MG63 (cell line): ENCODE results near the gene EPSTI1. TPM values are rescaled to one million over a fixed set of nuclear protein-coding genes. Genes with fewer than 3 reads are reported as not detected.
A peak's percentile ranks its signal among the peaks of the same experiment; 100 is the strongest.

Experiments used
- DNase-seq: peaks from one replicate; pipeline ENCODE4 v3.0.0-alpha.2; 2020
- H3K27me3 ChIP-seq: fragments of 250-450 bp; sonication (Bioruptor Pico); 2 replicates; pipeline ENCODE4 v1.5.1; 2020; ENCODE audit warnings: mild to moderate bottlenecking, moderate library complexity
- H3K36me3 ChIP-seq: fragments of 250-450 bp; sonication (Bioruptor Pico); 2 replicates; pipeline ENCODE4 v1.5.1; 2020; ENCODE audit warnings: mild to moderate bottlenecking, moderate library complexity
- H3K4me3 ChIP-seq: fragments of 250-450 bp; sonication (Bioruptor Pico); 2 replicates; pipeline ENCODE4 v1.5.1; 2020; ENCODE audit warnings: mild to moderate bottlenecking, moderate library complexity
- H3K9me3 ChIP-seq: fragments of 250-450 bp; sonication (Bioruptor Pico); 2 replicates; pipeline ENCODE4 v1.5.1; 2020; ENCODE audit warnings: mild to moderate bottlenecking, moderate library complexity
- total RNA-seq: library from RNA; depleted of rRNA; stranded (reverse); fragments of >200 nt; shearing (Covaris generic); gene quantifications from 2 replicates; pipeline ENCODE4 v1.2.3, GENCODE V29; 2014; ENCODE audit warnings: low replicate concordance; rRNA removed

EPSTI1 gene
- total RNA-seq, 1 experiment from 2014 or later, result 2.9 TPM

GRCh38 chr13:42852136-42852535 lies 139.9 kb downstream of the EPSTI1 start:
- DNase-seq, result no peak
- Histone ChIP-seq H3K27me3 (no peaks in the 10 kb centered on the region; the same call in 1 of the 2 replicates), H3K4me3 (no peak overlapping the region), H3K36me3 (no peaks in the 10 kb centered on the region), H3K9me3 (no peaks in the 10 kb centered on the region)

DNA sequence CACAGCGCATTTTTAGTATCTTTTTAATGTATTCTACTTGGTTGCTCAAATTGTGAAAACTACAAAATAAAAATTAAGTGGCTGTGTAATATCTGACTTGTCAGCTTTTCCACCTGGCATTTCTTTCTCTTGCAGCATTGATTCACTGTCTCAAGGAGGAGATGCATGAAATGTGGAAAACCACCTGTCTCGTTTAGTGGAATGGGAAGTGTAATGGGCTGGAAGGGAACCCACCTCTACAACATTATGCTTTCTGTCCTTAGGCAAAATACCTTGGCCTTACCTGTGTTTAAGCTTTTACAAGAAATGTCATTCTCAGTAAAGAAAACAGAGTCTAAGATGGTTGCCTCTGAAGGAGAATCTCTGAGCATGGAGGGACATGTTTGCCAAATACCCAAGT lies 142.8 kb downstream of the EPSTI1 start:
- Histone ChIP-seq H3K27me3 (no peaks in the 10 kb centered on the region; the same call in 1 of the 2 replicates), H3K36me3 (no peaks in the 10 kb centered on the region), H3K9me3 (no peaks in the 10 kb centered on the region), H3K4me3 (no peak overlapping the region)
- no peak for DNase-seq

- Histone ChIP-seq H3K36me3 (no peaks in the 10 kb centered on the region), H3K9me3 (no peaks in the 10 kb centered on the region), H3K27me3 (no peaks in the 10 kb centered on the region), H3K4me3 (no peak overlapping the region)
- no peak for DNase-seq
Observed at GRCh38 chr13:42847891-42848663, 144.0 kb downstream of the EPSTI1 start.

GRCh38 chr13:42836930-42837690 lies 154.9 kb downstream of the EPSTI1 start:
- Histone ChIP-seq H3K4me3 (no peak overlapping the region), H3K36me3 (no peaks in the 10 kb centered on the region), H3K9me3 (no peaks in the 10 kb centered on the region), H3K27me3 (no peaks in the 10 kb centered on the region)
- peak; percentile 23 for DNase-seq

Other genes starting within 250 kb of the EPSTI1 start
- not detected in 2 replicates for gene FAM216B, start 210.7 kb downstream of the EPSTI1 start, total RNA-seq
- gene DNAJC15, start 31.3 kb upstream of the EPSTI1 start, total RNA-seq, result 7.6 and 36.8 TPM in 2 replicates